GM21528 (cell line): ENCODE results near the gene RNF11.
A peak's percentile ranks its signal among the peaks of the same experiment; 100 is the strongest.

Experiments used
- ATAC-seq: cut with Tn5 transposase; IDR thresholded peaks from one replicate; pipeline ENCODE4 v1.9.1; 2021; ENCODE audit warnings: mild to moderate bottlenecking, moderate library complexity; ENCODE audit not compliant: unreplicated experiment, low FRiP score

Gene RNF11

DNA sequence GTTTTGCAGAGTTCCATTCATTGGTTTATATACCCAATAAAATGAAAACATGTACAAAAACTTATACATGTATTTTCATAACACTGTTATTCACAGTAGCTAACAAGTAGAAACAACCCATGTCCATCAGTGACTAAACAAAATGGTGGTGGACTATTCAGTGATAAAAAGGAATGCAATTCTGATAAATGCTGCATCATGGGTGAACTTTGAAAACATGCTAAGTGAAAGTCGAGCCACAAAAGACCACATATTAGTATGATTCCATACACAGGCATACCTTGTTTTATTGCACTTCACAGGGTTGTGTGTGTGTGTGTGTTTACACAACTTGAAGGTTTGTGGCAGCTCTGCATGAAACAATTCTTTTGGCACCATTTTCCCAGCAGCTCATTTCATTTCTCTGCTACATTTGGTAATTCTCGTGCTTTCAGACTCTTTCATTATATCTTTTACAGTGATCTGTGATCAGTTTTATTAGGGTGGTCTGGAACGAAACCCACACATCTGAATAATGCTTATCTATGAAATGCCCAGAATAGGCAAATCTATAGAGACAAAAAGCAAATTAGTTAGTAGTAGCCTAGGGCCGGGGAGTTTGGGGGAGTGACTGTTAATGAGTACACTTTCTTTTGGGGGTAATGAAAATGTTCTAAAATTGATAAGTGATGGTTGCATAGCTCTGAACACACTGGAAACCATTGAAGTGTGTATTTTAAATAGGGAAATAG, 27.2 kb downstream of the RNF11 start:
- ATAC-seq, result no peak

GRCh38 chr1:51264451-51264850, 28.4 kb downstream of the RNF11 start:
- ATAC-seq, result no peak

DNA sequence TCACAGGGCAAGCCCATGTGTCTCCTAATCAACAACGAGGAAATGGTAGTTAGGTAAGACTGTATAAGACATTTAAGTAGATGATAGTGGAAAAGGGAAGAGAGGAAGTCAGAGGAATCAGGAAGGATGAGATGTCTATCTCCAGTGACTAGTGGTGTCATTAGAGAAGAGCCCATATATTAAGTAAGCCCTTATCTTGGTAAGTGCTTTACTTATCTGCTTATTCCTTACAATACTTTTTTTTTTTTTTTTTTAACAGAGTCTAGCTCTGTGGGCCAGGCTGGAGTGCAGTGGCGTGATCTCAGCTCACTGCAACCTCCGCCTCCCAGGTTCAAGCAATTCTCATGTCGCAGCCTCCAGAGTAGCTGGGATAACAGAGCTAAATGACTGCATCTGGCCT, 29.5 kb downstream of the RNF11 start:
- no peak for ATAC-seq

GRCh38 chr1:51266181-51266580, 30.1 kb downstream of the RNF11 start:
- ATAC-seq, result no peak

DNA sequence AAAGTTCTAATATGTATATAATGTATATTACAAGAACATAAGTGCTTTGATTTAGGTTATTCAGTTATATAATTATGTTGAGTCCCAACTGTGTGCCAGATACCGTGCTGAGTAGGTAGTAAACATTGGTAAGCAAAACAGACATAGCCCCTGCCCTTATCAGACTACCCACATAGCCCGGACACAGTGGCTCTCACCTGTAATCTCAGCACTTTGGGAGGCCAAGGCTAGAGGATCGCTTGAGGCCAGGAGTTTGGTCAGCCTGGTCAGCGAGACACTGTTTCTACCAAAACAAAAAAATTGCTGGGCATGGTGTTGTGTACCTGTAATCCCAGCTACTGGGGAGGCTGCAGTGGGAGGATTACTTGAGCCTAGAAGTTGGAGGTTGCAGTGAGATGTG, 30.7 kb downstream of the RNF11 start:
- no peak for ATAC-seq

GRCh38 chr1:51268634-51269033, 32.6 kb downstream of the RNF11 start:
- ATAC-seq, result no peak

DNA sequence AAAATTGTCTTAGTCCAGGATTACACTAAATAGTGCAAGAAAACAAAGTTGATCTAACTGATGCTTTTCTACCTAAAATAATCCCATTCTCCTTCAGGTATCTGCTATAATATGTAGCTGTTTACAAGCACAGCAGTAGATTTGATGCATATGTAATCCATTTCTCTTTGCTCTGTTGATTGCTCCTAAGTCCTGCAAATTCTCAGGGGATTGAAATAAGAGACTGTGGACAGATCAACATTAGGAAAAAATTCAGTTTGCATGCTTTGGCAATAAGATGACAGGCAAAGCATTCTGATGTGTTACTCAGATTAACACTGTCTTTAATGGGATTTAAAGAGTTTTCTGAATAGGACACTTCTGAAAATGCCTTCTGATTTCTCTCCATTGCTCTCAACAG, 34.7 kb downstream of the RNF11 start:
- ATAC-seq, result no peak

- no peak for ATAC-seq
Observed at GRCh38 chr1:51272916-51273315, 36.8 kb downstream of the RNF11 start.

GRCh38 chr1:51274676-51275075, 38.6 kb downstream of the RNF11 start:
- no peak for ATAC-seq

DNA sequence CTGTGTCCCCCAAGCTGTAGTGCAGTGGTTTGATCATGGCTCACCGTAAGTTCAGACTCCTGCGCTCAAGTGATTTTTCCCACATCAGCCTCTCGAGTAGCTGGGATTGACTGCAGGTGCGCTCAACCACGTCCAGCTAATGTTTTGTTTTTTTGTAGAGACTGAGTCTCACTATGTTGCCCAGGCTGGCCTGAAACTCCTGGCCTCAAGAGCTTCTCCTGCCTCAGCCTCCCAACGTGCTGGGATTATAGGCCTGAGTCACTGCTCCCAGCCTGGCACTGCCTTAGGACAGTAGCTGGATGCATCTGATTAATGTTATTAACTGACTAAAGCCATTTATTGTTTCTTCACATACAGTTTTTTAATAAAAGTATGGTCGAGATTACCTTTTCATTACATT, 40.2 kb downstream of the RNF11 start:
- ATAC-seq, result no peak

- no peak for ATAC-seq
Observed at GRCh38 chr1:51280321-51280978, 44.4 kb downstream of the RNF11 start.

DNA sequence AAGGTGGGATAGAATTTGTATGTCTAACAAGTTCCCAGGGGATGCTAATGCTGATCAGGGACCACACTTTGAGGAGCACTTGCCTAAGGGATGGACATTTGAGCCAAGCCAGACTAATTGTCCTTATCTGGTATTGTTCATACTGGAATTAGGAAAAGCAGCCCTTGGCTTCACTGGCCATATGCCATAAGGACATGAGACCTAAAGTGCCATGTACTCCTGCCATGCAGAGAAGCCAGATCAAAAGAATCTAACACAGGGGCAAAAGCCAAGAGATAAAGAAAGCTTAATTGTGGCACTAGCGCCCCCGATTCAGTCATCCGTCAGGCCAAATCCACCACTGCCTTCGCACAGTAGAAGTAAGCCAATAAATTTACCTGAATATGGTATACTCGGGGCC, 45.7 kb downstream of the RNF11 start:
- ATAC-seq, result no peak

- no peak for ATAC-seq
Observed at GRCh38 chr1:51282605-51283004, 46.5 kb downstream of the RNF11 start.

DNA sequence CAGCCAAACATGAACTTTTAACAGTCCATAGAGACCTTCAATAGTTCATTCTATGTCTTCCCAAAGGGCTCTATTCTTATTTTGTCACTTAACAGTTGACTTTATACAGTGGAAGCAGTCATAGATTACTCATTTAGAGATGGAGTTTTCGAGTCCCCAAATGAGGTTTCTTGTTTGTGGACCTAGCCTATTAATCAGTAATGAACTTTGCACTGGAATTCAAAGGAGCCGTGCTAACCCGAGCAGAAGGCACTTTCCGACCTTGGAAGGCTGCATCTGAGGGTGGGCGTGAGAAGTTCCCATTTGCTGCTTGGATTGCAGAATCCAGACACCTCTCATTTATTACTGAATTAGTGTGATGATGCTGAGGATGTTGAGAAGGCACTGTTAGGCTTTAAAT, 47.9 kb downstream of the RNF11 start:
- no peak for ATAC-seq

DNA sequence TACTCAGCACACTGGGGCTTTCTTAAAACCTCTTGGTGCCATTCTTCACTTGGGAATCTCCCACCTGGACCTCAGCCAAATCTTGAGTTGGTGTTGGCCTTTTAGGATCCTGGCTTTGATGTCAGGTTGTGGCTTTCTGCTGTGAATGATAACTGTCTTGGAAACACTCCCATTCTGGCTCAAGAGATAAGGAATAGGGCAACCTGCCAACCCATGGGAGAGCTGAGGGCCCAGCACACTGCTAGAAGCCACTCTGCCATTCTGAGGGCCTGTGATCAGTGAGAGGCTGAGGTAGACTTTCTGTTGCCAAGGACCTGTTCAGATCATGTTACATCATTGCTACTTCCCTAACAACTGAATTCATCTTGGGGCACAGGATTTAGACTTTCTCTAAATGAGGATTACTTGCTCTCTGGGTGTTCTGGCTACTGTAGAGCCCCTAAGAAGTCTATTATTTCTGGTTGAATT, 48.4 kb downstream of the RNF11 start:
- peak; percentile 38 for ATAC-seq

DNA sequence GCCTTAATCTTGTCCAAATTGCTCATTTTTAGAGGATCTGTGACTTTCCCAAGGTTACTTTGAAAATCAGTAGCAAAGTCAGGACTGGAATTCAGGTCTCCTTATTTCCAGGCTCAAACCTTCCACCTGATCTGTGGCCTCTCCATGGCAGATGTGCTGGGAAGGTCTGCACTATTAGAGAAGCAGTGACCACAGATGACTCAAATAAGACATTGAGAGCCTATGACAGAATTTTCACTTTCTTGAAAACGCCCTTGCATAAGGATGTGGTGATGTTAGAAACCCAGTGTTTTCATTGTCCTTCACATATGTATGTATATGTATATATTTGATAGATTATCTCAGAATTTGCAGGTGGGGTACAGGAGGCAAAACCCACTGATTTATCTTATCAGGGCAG, 49.0 kb downstream of the RNF11 start:
- peak; percentile 93 for ATAC-seq

DNA sequence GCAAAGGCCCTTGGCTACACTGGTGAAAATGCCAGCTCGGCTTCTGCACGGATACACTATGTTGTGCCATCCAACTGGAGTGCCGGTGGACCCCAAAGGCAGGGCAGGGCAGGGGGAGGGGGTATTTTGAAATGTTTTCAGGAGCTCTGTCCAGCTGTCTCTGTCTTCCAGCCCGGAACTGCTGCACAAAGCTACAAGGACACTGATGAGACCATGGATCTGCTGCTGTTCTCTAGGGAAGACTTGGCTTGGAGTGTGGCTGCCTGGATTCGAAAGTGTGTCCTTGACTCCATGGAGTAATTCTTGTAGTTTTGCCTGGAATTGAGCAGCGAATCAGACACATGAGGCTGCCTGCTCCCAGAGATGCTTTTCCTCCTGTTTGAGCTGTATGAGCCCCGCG, 51.9 kb downstream of the RNF11 start:
- ATAC-seq, result no peak

- no peak for ATAC-seq
Observed at GRCh38 chr1:51288578-51288977, 52.5 kb downstream of the RNF11 start.

DNA sequence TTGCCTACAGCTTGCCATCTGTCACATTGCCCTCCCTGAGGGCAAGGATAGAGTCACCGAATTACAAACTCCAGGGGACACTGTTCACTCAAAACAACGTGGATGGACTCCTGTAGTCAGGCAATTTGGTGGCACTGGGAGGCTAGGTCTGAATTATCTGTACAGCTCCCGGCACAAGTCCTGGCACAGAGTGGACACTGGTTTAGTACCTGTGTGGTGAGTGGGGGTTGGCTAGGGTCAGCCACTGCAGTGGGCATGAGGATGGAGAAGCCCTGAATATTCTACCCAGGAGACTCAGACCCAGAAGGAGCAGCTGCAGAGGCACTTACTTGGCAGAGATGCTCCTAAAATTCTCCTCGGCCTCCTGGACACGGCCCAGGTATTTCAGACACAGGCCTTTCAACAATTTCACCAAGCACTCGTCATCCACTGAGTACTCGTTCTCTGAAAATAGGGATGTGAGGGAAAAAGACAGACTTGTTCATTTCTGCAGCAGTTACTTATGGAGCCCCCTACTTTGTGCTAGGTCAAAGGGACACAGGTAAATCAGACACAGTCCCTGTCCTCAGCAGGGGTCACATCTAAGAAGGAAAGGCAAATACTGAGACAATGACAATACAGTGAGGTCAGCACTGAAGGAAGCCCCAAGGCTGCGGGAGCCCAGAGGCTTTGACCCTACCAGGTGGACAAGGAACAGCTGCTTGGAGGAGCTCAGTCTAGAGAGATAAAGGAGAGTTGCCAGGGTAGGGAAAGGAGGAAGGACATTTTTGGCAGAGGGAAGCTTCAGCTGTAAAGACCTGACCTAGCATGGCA, 53.8 kb downstream of the RNF11 start:
- no peak for ATAC-seq

GRCh38 chr1:51290489-51290847, 54.4 kb downstream of the RNF11 start:
- ATAC-seq, result no peak

GRCh38 chr1:51293898-51294515, 57.9 kb downstream of the RNF11 start:
- ATAC-seq, result no peak
